NCI-H1092 (cell line): ENCODE measurements around the gene S1PR2.
"Not testable (repeated sequence)": the region's sequence is repeated elsewhere in the genome, so short reads cannot be mapped to it uniquely, and the experiment has no call there.

Source experiments
- DNase-seq: peaks from one replicate; lab custom pipeline; 2025; lab: John Stamatoyannopoulos, UW

The S1PR2 gene

GRCh38 chr19:10223488-10224213 is 7.5 kb downstream of the S1PR2 start:
- no peak for DNase-seq

GRCh38 chr19:10222201-10222890 is 8.8 kb downstream of the S1PR2 start:
- no peak for DNase-seq

DNA sequence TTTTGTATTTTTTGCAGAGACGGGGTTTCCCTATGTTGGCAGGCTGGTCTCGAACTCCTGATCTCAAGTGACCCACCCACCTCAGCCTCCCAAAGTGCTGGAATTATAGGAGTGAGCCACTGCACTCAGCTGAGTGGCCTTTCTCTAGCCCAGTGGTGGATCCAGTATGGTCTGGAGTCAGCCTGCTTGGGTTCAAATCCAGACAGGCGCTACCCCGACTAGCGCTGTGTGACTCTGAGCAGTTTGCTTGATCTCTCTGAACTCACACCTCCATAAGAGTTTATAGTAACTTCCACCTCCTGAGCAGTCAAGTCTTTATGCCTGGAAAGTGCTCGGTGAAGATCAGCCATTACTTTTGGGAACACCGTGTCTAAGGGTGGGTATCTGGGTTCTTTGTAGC is 10.4 kb downstream of the S1PR2 start:
- no peak for DNase-seq

- DNase-seq, result no peak
Observed at GRCh38 chr19:10219678-10220077, 11.5 kb downstream of the S1PR2 start.

- no peak for DNase-seq
Observed at GRCh38 chr19:10217085-10217484, 14.0 kb downstream of the S1PR2 start.

GRCh38 chr19:10214784-10215183 is 16.3 kb downstream of the S1PR2 start:
- DNase-seq, result no peak

DNA sequence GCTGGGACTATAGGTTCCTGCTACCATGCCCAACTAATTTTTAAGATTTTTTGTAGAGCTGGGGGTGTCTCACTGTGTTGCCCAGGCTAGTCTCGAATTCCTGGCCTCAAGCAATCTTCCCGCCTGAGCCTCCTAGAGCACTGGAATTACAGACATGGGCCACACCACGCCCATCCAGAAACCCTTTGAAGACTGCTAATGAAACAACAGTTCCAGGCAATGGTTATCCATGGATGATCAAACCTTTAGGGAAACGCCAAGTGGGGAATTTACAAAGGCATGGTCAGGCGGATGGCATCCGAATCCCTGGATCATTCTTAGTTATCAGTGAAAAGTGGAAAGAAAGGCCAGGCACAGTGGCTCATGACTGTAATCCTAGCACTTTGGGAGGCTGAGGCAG is 19.4 kb downstream of the S1PR2 start:
- DNase-seq, result no peak

- no peak for DNase-seq
Observed at GRCh38 chr19:10211061-10211460, 20.1 kb downstream of the S1PR2 start.

DNA sequence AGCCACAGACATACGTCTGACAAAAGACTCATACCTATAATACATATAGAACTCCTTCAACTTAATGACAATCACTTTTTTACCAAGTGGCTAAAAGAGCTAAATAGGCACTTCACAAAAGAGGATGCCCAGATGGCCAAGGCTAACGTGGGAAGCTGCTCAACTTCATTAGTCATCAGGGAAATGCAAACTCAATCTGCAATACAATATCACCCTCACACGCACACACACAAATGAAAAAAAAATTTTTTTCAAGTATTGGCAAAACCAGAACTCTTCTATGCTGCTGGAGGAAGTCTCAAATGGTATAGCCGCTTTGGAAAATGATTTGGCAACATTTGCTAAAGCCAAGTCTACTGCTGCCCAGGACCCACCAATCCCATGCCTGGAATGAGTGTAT is 21.8 kb downstream of the S1PR2 start:
- no peak for DNase-seq

DNA sequence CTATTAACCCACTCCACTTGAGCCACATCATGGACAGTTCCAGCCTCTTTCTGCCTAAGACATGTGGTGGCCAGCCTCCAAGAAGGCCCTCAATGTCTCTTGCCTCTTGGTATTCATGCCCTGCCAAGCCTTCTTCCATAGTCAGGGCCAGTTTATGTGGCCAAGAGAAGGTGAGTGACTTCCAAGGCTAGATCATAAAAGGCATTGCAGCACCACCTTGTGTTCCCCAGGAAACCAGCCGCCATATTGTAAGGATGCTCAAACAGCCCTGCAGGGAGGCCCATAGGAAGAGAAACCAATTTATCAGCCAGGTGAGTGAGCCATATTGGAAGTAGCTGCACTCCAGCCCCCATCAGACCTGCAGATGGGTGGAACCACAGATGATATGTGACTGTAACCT is 24.1 kb downstream of the S1PR2 start:
- no peak for DNase-seq

GRCh38 chr19:10206226-10206885 is 24.8 kb downstream of the S1PR2 start:
- DNase-seq, result no peak

DNA sequence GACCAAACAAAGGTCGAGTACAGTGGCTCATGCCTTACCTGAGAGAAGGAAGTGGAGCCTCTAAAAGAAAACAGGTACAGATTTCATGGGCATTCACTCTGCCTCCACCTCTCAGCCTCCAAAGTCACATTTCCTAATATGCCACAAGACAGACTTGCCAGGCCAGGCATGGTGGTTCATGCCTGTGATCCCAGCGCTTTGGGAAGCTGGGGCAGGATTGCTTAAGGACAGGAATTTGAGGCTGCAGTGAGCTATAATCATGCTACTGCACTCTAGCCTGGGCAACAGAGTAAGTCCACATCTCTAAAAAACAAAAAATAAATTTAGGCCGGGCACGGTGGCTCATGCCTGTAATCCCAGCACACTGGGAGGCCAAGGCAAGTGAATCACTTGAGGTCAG is 25.5 kb downstream of the S1PR2 start:
- DNase-seq, result no peak

DNA sequence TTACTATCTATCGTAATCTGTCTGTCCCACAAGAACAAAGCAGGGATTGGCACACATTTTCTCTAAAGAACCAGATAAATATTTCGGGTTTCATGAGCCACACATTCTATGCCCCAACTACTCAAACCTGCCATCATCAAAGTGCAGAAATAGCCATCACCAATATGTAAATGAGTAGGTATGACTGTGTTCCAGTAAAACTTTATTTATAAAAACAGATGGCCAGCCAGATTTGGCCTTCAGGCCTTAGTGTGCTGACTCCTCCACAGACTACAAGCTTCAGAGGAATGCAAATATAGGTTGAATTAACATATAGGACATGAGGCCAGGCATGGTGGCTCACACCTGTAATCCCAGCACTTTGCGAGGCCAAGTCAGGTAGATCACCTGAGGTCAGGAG is 27.4 kb downstream of the S1PR2 start:
- DNase-seq, result no peak

GRCh38 chr19:10201176-10201575 is 30.0 kb downstream of the S1PR2 start:
- DNase-seq, result no peak

GRCh38 chr19:10200101-10200500 is 31.0 kb downstream of the S1PR2 start:
- not testable (repeated sequence) for DNase-seq

GRCh38 chr19:10198889-10199644 is 32.1 kb downstream of the S1PR2 start:
- not testable (repeated sequence) for DNase-seq

DNA sequence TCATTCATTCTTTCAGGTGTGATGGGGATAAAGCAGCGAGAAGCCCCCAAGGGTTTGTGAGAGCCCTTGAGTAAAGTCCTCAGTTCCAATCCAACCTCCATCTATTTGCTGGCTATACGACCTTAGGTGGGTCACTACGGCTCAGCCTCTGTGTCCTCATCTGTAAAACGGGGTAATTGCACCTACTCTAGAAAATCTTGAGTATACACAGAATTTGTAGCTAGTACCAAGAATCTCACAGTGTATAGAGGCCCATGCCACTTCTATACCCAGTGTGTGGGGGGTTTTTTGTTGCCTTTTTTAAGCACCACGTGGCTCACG is 36.0 kb downstream of the S1PR2 start:
- no peak for DNase-seq

GRCh38 chr19:10194500-10195198 is 36.5 kb downstream of the S1PR2 start, which contains the start of gene DNMT1:
Gene DNMT1 (minus strand): TSS chr19:10194953. CDS start chr19:10194899, 54 bp downstream.
- DNase-seq, result peak; percentile 96

DNA sequence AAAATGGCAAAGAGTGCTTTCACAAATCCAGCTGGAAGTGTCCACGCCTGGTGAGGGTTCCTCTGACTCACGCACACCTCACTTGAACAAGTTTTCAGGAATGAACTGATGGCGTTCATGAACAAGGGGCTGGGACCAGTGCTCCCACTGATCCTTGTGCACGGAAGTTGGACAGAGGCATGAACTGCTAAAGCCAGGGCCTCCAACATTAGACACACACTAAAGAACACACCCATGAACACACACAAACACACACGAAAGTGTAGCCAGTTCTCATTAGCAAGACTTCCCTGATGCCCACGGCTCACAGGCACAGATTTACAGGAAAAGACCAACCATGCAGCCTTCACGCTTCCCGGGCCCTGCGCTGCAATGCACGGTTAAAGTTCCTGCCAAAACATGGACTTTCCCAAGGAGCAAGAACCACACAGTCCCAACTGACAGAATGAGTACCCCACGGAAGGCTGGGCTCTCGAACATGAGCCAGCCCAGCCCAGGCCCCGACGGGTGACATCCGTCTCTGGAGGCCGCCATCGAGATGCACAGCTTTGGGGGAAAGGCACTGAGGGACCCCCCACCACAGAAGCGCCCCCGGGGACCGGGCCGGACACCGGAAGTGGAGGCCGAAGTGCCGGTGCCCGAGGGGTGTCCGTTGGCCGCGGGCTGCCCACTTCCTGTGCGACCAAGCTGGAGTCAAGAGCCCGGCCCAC is 37.2 kb downstream of the S1PR2 start:
- DNase-seq, result no peak

DNA sequence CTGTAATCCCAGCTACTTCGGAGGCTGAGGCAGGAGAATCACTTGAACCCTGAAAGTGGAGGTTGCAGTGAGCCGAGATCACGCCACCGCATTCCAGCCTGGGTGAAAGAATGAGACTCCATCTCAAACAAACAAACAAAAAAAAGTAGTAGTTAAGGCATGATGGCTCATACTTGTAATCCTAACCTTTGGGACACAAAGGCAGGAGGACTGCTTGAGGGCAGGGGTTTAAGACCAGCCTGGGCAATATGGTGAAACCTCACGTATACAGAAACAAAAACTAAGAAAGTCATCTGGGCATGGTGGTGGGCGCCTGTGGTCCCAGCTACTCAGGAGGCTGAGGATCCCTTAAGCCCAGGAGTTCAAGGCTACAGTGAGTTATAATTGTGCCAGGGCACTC is 38.2 kb downstream of the S1PR2 start:
- no peak for DNase-seq

DNA sequence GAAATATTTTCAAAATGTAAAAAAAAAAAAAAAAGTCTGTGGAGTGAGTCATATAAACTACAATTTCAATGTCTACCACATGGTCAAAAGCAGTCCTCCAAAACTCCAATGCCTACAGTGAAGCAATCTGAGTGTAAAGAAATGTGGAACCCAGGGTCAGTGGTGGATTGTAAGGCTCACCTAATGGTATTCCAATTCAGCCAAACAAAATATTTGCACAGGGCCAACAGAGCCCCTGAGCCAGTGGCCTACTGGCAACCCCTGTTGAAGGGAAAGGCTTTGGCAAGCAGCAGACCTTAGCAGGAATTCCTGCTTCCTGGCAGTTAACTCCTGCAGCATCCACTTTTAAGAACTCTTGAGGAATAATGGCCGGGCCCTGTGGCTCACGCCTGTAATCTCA is 39.8 kb downstream of the S1PR2 start:
- DNase-seq, result no peak
